ENCODE data around the gene INPP4B.

INPP4B gene

DNA sequence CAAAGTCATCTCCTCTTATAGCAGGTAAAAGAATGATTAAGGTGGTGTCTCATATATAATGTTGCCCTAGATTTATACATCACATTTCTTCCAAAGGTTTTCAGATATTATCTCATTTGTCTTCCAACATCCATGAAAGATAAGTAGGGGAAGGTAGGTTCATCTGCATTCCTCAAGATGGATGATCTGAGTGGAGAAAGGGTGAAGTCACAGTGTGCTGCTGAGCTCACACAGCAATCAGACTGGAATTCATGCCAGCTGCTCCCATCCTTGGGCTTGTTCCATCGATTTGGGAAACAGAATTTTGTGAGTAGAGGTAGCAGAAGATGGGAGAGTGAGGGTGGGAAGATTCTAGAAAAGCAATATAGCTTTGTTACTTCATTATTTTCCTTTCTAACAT lies 482.4 kb downstream of the INPP4B start:
- Histone ChIP-seq H3K9me3 (ENCODE audit: insufficient read depth, low read depth, low read length) (no peaks in the 10 kb centered on the region), H2AK5ac (ENCODE audit: low read length) (no peak overlapping the region), H2AFZ (ENCODE audit: insufficient read depth, low read length, poor library complexity) (no peak overlapping the region), H2BK5ac (ENCODE audit: low read depth, low read length, poor library complexity) (no peak overlapping the region), H3K9ac (ENCODE audit: low read length) (no peak overlapping the region), H4K12ac (ENCODE audit: low read depth, low read length) (no peak overlapping the region), H3K36me3 (ENCODE audit: control insufficient read depth in 1 of 2, insufficient read depth in 2 of 2, low read length in 2 of 2) (no peaks in the 10 kb centered on the region), H3K4me1 (ENCODE audit: control insufficient read depth in 1 of 2, insufficient read depth in 2 of 2, low read length in 2 of 2) (no peaks in the 10 kb centered on the region), H3K4ac (ENCODE audit: low read depth, low read length) (no peak overlapping the region), H3K4me3 (ENCODE audit: low read depth, low read length) (no peak overlapping the region), H3K4me2 (ENCODE audit: low read length) (no peak overlapping the region), H4K91ac (ENCODE audit: low read depth, low read length) (no peak overlapping the region), H3K27ac (ENCODE audit: low read depth, low read length) (no peak overlapping the region), H2BK120ac (ENCODE audit: insufficient read depth, low read length, poor library complexity) (no peak overlapping the region), H2BK12ac (ENCODE audit: low read length) (no peak overlapping the region), H3K18ac (ENCODE audit: low read length) (no peak overlapping the region), H3K27me3 (ENCODE audit: insufficient read depth, low read length) (no peaks in the 10 kb centered on the region), H3K23ac (ENCODE audit: low read length) (no peak overlapping the region), H3K79me1 (ENCODE audit: low read length) (peaks cover 1% of the 10 kb centered on the region), H4K8ac (ENCODE audit: low read depth, low read length) (no peak overlapping the region), H3K14ac (ENCODE audit: low read length) (no peak overlapping the region), H3K79me2 (ENCODE audit: control insufficient read depth, insufficient read depth, low read length, poor library complexity) (no peaks in the 10 kb centered on the region)
- WGBS (ENCODE audit: extremely low coverage, insufficient coverage, insufficient read length), result no CpG with 5 or more reads among the region's 1 CpG
- DNase-seq, result peak; percentile 40 to 73

DNA sequence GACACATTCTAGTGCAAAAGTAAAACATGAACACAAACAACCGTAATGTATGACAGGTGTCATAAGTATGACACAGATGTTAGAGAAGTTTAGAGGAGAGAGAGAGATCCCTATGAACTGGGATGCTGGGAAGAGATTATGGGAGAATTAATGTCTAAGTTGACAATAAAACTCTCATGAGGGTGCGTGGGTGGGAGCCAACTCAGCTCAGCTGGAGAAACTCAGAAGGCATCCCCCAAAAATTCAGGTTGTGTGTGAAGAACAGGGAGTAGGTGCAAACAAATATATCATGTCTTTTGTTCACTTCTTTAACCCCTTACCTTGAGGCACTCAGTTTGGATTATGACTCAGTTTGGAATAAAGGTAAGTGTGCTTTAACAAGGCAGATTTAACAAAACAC lies 484.1 kb downstream of the INPP4B start:
- H3K9me3 ChIP-seq (ENCODE audit: insufficient read depth, low read depth, low read length), result no peaks in the 10 kb centered on the region
- H2BK5ac ChIP-seq (ENCODE audit: low read depth, low read length, poor library complexity), result no peak overlapping the region
- no peak overlapping the region for H3K9ac ChIP-seq (ENCODE audit: low read length)
- no peak overlapping the region for H3K14ac ChIP-seq (ENCODE audit: low read length)
- no peak overlapping the region for H3K18ac ChIP-seq (ENCODE audit: low read length)
- DNase-seq, result no peak
- H3K27me3 ChIP-seq (ENCODE audit: insufficient read depth, low read length), result no peaks in the 10 kb centered on the region
- WGBS (ENCODE audit: extremely low coverage, insufficient coverage, insufficient read length), result no CpG with 5 or more reads among the region's 2 CpGs
- H4K8ac ChIP-seq (ENCODE audit: low read depth, low read length), result no peak overlapping the region
- no peak overlapping the region for H3K4me3 ChIP-seq (ENCODE audit: low read depth, low read length)
- no peak overlapping the region for H2AK5ac ChIP-seq (ENCODE audit: low read length)
- no peak overlapping the region for H3K23ac ChIP-seq (ENCODE audit: low read length)
- H2BK12ac ChIP-seq (ENCODE audit: low read length), result no peak overlapping the region
- H4K91ac ChIP-seq (ENCODE audit: low read depth, low read length), result no peak overlapping the region
- H3K79me1 ChIP-seq (ENCODE audit: low read length), result peaks cover 3% of the 10 kb centered on the region
- H4K12ac ChIP-seq (ENCODE audit: low read depth, low read length), result no peak overlapping the region
- H3K4me1 ChIP-seq (ENCODE audit: control insufficient read depth in 1 of 2, insufficient read depth in 2 of 2, low read length in 2 of 2), result no peaks in the 10 kb centered on the region
- H3K27ac ChIP-seq (ENCODE audit: low read depth, low read length), result no peak overlapping the region
- no peak overlapping the region for H3K4me2 ChIP-seq (ENCODE audit: low read length)
- no peaks in the 10 kb centered on the region for H3K79me2 ChIP-seq (ENCODE audit: control insufficient read depth, insufficient read depth, low read length, poor library complexity)
- H3K4ac ChIP-seq (ENCODE audit: low read depth, low read length), result no peak overlapping the region
- H2BK120ac ChIP-seq (ENCODE audit: insufficient read depth, low read length, poor library complexity), result no peak overlapping the region
- H2AFZ ChIP-seq (ENCODE audit: insufficient read depth, low read length, poor library complexity), result no peak overlapping the region
- no peaks in the 10 kb centered on the region for H3K36me3 ChIP-seq (ENCODE audit: control insufficient read depth in 1 of 2, insufficient read depth in 2 of 2, low read length in 2 of 2)

DNA sequence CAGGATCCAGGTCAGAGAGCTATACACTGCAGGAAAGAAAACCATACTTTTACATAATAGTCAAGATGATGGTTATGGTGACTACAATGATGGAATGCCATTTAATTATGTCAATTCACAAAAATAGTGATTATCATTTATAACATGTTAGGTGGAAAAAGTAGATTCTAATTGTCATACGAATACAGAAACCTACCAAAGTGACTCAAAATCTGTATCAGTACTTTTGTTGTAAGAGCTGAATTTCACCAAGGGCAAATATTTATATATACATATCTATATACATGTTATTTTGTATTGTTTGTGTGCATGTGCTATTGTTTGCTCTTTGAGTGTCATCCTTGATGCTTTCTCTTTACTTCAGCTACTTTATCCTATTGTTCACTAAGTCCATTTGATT lies 485.4 kb downstream of the INPP4B start:
- Histone ChIP-seq H4K12ac (ENCODE audit: low read depth, low read length) (no peak overlapping the region), H3K4me1 (ENCODE audit: control insufficient read depth in 1 of 2, insufficient read depth in 2 of 2, low read length in 2 of 2) (no peaks in the 10 kb centered on the region), H3K27ac (ENCODE audit: low read depth, low read length) (no peak overlapping the region), H2BK12ac (ENCODE audit: low read length) (no peak overlapping the region), H3K14ac (ENCODE audit: low read length) (no peak overlapping the region), H3K18ac (ENCODE audit: low read length) (no peak overlapping the region), H3K4ac (ENCODE audit: low read depth, low read length) (no peak overlapping the region), H3K4me2 (ENCODE audit: low read length) (no peak overlapping the region), H2BK5ac (ENCODE audit: low read depth, low read length, poor library complexity) (no peak overlapping the region), H3K27me3 (ENCODE audit: insufficient read depth, low read length) (no peaks in the 10 kb centered on the region), H3K4me3 (ENCODE audit: low read depth, low read length) (no peak overlapping the region), H2AFZ (ENCODE audit: insufficient read depth, low read length, poor library complexity) (no peak overlapping the region), H4K91ac (ENCODE audit: low read depth, low read length) (no peak overlapping the region), H2AK5ac (ENCODE audit: low read length) (no peak overlapping the region), H4K8ac (ENCODE audit: low read depth, low read length) (no peak overlapping the region), H3K9ac (ENCODE audit: low read length) (no peak overlapping the region), H3K9me3 (ENCODE audit: insufficient read depth, low read depth, low read length) (no peaks in the 10 kb centered on the region), H3K23ac (ENCODE audit: low read length) (no peak overlapping the region), H3K36me3 (ENCODE audit: control insufficient read depth in 1 of 2, insufficient read depth in 2 of 2, low read length in 2 of 2) (no peaks in the 10 kb centered on the region), H3K79me2 (ENCODE audit: control insufficient read depth, insufficient read depth, low read length, poor library complexity) (no peaks in the 10 kb centered on the region), H2BK120ac (ENCODE audit: insufficient read depth, low read length, poor library complexity) (no peak overlapping the region), H3K79me1 (ENCODE audit: low read length) (peaks cover 3% of the 10 kb centered on the region)
- WGBS (ENCODE audit: extremely low coverage, insufficient coverage, insufficient read length), result no CpG with 5 or more reads among the region's 1 CpG
- no peak for DNase-seq

- Histone ChIP-seq H3K4me1 (ENCODE audit: control insufficient read depth in 1 of 2, insufficient read depth in 2 of 2, low read length in 2 of 2) (no peaks in the 10 kb centered on the region), H3K9ac (ENCODE audit: low read length) (no peak overlapping the region), H3K27ac (ENCODE audit: low read depth, low read length) (no peak overlapping the region), H2AK5ac (ENCODE audit: low read length) (no peak overlapping the region), H3K18ac (ENCODE audit: low read length) (no peak overlapping the region), H2BK12ac (ENCODE audit: low read length) (no peak overlapping the region), H2BK120ac (ENCODE audit: insufficient read depth, low read length, poor library complexity) (no peak overlapping the region), H2AFZ (ENCODE audit: insufficient read depth, low read length, poor library complexity) (no peak overlapping the region), H3K4ac (ENCODE audit: low read depth, low read length) (no peak overlapping the region), H2BK5ac (ENCODE audit: low read depth, low read length, poor library complexity) (no peak overlapping the region), H4K8ac (ENCODE audit: low read depth, low read length) (no peak overlapping the region), H4K91ac (ENCODE audit: low read depth, low read length) (no peak overlapping the region), H4K12ac (ENCODE audit: low read depth, low read length) (no peak overlapping the region), H3K79me1 (ENCODE audit: low read length) (peaks cover 4% of the 10 kb centered on the region), H3K23ac (ENCODE audit: low read length) (peak overlapping the region; percentile 75), H3K4me2 (ENCODE audit: low read length) (no peak overlapping the region), H3K27me3 (ENCODE audit: insufficient read depth, low read length) (no peaks in the 10 kb centered on the region), H3K14ac (ENCODE audit: low read length) (peak overlapping the region; percentile 33), H3K4me3 (ENCODE audit: low read depth, low read length) (no peak overlapping the region), H3K79me2 (ENCODE audit: control insufficient read depth, insufficient read depth, low read length, poor library complexity) (no peaks in the 10 kb centered on the region), H3K36me3 (ENCODE audit: control insufficient read depth in 1 of 2, insufficient read depth in 2 of 2, low read length in 2 of 2) (no peaks in the 10 kb centered on the region), H3K9me3 (ENCODE audit: insufficient read depth, low read depth, low read length) (no peaks in the 10 kb centered on the region)
- DNase-seq, result peak; percentile 76 to 91
- no CpG with 5 or more reads among the region's 4 CpGs for WGBS (ENCODE audit: extremely low coverage, insufficient coverage, insufficient read length)
Measured at GRCh38 chr4:142358656-142359055, 487.4 kb downstream of the INPP4B start.
